Renal cortex interstitium (tissue), 11 donors: ENCODE results near the gene UTP18. TPM values are rescaled to one million over a fixed set of nuclear protein-coding genes. Genes with fewer than 3 reads are reported as not detected.
"Not testable (repeated sequence)": the region's sequence is repeated elsewhere in the genome, so short reads cannot be mapped to it uniquely, and the experiment has no call there.

ENCODE experiments used
- DNase-seq, 11 donors: peaks; one replicate each; pipeline ENCODE4 v3.0.0-alpha.2; 2013; ENCODE audit warnings: low read depth in 9 of 11, low spot score in 4 of 11; ENCODE audit errors: extremely low read depth in 1 of 11
- polyA plus RNA-seq, 3 donors: library from polyadenylated mRNA; unstranded; fragments of 120-200 nt; gene quantifications; one replicate each; pipeline ENCODE4 v1.2.1, GENCODE V29; 2013; ENCODE audit not compliant: insufficient read length in 3 of 3

Gene UTP18
- polyA plus RNA-seq, 3 donors, result 43.9 to 63.7 (median 47.4) TPM

DNA sequence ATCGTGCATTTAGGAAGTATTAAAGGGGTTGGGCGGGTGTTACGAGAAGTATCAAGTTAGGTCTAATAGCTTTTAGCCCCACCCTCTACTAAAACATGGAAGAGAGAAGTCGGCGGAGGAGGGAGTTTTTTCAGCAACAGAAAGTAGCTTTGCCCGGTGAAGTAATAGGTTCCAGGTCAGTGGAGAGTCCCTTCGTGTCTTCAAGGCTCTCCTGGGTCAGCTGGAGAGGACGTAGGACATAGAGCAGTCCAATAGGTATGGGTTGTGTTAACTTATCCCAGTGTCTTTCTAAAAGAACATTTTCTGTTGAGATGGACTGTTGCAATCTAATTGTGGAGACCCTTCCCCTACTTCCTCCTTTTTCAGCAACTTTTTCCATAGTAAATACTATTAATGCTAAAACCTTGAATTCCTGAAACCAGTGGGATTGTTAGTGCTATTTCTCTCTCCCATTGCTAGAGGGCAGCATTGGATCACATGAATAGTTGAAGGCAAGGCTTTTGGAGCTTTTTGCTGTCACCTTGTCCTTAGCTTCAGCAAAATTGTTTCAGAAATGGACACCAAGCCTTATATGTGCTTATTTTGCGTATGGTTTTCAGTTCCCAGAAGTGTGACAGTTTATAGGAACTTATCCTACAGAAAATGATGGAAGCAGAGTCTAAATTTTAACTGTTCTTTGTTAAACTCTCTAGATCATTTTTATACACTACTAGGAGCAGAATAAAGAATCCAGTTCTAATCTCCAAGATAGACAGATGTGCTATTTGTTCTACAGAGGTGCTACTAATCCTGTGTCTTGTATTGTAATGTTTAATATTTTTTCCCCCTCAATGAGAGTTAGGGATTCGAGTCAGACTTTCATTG is 38.4 kb downstream of the UTP18 start:
- peak in 10 of 11 donors; percentile 13 to 76 (median 37) for DNase-seq

DNA sequence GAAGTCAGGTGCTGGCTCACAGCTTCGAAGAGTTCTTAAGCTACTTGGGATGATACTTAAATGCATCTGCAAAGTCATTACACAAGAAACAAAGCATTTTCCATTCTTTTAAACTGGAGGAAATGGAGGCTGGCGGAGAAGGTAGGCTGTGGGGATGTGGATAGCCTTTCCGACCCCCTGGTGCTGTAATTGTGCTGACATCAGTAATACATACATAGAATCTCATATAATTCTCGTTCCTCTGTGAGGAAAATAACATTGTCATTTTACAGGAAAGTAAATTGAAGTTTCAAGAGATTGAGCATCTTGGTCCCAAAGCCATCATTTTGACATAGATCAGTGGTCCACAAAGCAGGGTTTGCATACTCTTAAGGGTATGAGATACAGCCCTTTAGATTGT is 39.5 kb downstream of the UTP18 start:
- DNase-seq, result no peak

DNA sequence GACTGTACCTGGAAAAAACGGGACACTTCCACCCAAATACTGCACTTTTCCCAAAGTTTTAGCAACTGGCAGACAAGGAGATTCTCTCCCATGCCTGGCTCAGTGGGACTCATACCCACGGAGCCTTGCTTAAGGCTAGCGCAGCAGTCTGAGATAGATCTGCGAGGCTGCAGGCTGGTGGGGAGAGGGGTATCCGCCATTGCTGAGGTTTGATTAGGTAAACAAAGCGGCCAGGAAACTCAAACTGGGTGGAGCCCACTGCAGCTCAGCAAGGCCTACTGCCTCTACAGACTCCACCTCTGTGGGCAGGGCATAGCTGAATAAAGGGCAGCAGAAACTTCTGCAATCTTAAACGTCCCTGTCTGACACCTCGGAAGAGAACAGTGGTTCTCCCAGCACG is 44.8 kb downstream of the UTP18 start:
- no peak for DNase-seq

DNA sequence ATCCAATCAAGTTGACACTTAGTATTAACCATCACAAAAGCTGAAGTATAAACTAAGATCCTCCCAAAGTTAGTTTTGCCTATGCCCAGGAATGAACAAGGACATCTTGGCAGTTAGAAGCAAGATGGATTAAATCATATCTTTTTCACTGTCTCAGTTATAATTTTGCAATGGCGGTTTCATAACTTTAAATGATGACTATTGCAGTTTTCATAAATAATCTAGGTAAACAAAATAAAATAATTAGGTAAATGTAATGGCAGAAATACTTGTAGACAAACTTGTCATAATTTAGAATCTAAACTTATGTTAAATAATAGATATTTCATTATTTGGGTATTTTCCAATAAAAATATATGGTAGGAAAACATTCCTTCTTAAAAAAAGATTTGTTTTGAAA is 51.7 kb downstream of the UTP18 start:
- DNase-seq, result not testable (repeated sequence)

DNA sequence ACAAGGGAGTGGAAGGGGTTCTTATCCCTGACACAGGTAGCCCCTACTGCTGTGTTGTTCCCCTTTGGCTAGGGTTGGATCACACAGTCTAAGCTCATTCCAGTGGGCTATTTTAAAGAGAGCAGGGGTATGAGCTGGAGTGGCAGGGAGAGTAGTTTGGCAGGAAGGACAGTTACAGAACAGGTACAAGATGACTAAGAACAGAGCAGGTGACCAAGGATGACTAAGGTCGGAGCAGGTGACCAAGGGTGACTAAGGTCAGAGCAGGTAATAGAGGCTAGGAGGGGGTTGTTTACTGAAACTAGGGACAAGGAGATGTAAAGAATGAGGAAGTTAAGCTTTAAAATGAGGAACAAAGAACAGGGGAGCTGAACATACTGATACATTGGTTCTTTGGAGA is 58.8 kb downstream of the UTP18 start:
- no peak for DNase-seq

DNA sequence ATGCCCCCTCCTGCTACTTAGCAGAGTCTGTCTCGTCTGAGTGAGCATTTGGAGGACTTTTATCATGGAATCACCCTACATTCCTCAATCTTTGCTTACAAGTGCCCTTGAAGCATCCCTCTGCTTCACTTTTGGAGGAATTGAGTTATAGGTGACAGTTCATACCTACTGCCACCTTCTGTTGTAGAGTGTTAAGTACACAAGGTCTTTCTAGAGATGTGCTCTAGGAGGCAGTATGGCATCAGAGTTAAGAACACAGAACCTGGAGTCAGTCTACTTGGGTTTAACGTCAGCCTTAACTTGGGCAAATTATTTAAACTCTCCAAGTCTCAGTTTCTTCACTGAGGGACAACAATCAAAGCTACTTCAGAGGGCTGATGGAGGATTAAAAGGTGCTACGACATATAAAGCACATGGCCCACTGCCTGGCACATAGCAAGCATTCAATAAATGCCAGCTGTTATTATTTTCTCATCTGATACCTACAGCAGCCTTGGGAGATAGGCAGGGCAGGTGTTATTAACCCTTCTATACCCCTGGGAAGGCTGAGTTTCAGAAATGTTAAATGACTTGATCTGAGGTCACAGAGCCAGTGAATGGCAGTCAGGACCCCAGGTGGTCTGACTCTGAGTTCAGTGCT is 62.2 kb downstream of the UTP18 start:
- DNase-seq, result peak in 1 of 11 donors; percentile 20

DNA sequence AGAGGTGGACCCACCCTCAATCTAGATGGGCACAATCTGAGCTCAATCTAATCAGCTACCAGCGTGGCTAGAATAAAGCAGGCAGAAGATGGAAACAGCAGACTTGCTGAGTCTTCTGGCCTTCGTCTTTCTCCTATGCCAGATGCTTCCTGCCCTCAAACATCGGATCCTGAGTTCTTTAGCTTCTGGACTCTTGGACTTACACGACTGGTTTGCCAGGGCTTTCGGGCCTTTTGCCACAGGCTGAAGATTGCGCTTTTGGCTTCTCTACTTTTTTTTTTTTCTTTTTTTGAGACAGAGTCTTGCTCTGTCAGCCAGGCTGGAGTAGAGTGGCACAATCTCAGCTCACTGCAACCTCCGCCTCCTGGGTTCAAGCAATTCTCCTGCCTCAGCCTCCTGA is 65.1 kb downstream of the UTP18 start:
- no peak for DNase-seq

DNA sequence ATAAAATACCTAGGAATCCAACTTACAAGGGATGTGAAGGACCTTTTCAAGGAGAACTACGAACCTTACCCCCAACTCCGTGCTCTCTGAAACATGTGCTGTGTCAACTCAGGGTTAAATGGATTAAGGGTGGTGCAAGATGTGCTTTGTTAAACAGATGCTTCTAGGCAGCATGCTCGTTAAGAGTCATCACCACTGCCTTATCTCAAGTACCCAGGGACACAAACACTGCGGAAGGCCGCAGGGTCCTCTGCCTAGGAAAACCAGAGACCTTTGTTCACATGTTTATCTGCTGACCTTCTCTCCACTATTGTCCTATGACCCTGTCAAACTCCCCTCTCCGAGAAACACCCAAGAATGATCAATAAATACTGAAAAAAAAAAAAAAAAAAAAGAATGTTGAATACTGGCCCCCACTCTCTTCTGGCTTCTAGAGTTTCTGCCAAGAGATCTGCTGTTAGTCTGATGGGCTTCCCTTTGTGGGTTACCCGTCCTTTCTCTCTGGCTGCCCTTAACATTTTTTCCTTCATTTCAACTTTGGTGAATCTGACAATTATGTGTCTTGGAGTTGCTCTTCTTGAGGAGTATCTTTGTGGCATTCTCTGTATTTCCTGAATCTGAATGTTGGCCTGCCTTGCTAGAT is 70.6 kb downstream of the UTP18 start:
- DNase-seq, result not testable (repeated sequence)

DNA sequence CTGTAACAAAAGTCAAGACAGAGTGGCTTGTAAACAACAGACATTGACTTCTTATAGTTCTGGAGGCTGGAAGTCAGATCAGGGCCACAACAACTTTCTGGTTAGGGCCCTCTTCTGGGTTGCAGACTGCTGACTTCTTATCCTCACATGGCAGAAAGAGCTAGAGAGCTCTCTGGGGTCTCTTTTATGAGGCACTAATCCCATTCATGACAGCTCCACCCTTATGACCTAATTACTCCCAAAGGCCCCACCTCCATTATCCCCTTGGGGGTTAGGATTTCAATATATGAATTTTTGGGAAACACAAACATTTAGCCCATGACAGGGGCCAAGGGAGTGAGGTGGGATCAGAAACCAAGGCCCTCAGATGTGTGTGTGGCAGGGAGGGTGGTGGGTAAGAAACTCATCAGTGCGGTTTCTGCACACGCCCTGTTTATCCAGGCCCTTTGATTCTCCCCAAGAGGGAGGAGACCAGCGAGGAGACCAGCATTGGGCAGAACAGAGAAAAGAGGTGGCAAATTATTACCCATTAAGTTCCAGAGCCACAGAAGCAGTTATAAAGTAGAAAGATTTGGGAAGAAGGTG is 74.8 kb downstream of the UTP18 start:
- no peak for DNase-seq

DNA sequence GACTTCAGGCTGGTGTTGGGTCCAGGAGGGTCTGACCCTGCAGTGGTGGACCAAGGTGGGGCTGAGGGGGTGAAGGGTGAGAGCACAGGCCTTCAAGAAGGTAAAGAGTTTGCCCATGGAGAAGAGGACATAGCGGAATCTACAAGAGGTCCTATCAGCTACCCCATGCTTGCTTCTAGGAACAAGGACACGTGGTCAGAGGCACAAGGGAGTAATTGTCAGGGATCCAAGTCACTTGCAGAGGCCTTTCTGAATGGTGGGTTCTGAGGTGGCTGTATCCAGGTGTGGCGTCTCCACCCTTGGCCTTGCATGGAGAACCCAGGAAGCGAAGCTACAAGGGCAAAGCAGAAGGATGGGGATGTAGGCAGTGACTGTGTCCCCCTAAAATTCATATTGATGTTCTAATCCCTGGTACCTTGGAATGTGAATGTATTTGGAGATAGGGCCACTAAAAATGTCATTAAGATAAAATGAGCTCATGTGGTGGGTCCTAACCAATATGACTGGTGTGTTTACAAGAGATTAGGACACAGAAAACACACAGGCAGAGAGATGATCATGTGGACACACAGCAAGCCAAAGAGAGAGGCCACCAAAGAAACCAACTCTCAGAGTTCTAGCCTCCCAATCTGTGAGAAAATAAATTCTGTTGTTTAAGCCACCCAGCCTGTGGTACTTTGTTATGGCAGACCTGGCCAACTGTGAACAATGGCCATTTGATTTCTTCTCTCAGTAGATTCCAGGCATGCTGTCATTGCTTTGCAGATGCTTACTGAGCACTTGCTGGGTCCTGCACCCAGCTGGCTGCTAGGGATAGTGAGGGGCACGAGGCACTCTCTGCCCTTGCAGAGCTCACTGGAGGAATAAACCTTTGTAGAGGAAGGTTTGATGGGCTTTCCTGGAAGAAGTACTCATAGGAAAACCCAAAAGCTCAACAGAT is 75.8 kb downstream of the UTP18 start:
- DNase-seq, result no peak

DNA sequence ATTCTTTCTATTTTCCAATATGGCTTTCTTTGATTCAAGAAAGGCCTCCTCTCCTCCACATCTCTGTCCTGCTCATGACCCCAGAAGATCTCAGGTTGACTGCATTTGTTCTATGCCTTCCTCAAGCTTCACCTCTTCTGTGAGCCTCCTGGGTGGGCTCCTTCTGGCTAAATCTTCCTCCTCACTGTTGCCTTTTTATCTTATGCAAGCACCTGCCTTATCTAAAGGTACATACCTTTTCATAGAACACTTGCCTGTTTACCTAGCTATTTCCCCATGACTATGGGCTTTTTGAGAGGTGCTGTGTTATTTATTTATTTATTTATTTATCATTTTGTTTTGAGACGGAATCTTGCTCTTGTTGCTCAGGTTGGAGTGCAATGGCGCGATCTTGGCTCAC is 81.1 kb downstream of the UTP18 start:
- DNase-seq, result no peak

DNA sequence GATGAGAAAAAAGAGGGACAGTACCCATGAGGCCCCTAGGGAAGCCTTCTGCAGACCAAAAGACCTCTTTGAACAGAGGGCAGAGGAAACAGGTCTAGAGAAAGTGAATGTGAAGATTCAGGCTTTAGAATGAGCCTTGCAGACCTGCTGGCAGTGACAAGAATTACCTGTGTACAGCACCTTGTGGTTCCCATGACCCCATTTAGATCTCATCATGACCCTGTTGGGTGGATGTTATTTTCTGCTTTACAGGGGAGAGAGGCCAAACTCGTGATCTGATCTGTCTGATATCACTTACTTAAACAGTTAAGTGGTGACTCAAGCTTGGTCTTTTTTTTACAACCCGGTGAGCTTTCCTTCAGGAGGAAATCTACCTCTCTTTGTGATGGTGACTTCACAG is 81.9 kb downstream of the UTP18 start:
- no peak for DNase-seq

DNA sequence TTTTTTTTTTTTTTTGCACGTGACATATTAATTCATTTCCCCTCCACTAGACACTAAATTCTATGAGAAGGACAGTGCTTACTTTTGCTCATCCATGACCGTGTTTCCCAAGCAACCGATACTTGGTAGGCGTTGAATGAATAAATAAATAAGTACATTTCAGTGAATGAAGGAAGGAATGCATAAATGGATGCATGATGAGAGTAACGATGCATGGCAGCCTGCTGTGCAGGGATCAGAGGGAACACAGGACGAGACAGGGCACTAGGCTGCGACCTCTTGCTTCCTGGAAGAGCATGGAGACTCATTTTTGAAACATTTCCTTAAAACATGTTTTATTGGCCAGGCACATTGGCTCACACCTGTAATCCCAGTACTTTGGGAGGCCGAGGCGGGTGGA is 84.2 kb downstream of the UTP18 start:
- no peak for DNase-seq

DNA sequence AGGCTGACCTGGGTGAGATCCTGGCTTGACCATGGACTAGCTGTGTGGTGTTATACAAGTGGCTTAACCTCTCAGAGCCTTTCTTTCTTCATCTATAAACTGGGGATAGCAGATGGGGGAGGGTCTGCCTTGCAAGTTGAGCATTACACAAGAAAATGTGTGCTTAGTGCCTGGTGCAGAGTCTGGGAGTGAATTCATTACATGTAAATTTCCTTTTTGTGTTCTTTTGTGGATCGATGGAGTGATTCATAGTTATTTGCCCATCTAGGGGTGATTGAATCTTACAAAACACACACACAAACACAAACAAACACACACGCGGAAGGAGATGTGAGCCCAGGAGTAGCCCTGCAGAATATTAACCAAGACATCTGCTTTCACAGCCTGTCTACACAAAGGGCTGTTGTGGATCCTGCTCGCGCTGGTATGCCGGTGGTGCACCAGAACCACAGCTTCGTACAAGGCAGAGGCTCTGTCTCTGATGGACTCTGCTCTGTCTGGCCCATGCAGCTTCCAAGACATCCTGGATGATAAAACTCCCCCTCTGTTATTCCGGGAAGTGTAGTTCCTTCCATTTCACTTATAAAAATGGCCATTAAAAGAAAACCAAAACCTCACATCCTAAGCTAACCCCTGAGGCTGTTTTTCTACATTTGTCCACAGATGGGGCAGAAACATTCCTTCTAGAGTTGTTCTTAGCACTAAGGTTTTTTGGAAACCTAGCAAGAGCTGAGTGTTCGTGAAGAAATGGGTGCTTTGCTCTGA is 86.1 kb downstream of the UTP18 start:
- DNase-seq, result no peak
